NCI-H146 treated with DMSO at 0.1 percent for 48 hours (cell line): ENCODE measurements around the gene NINJ2.
"Not testable (repeated sequence)": the region's sequence is repeated elsewhere in the genome, so short reads cannot be mapped to it uniquely, and the experiment has no call there.

Experiments used
- DNase-seq: peaks from one replicate; lab custom pipeline; 2025; ENCODE audit not compliant: unreplicated experiment; lab: John Stamatoyannopoulos, UW

Gene NINJ2

DNA sequence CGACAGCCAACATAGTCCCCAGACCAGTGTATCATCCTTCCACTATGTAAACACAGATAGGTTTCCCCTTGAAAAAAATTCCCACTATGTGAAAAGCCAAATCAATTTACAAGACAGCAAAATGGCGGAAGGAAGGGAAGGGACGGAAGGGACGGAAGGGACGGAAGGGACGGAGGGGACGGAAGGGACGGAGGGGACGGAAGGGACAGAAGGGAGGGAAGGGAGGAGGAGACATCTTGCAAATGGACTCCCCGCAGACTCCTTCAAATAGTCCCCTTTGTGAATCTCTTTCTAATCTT is 75.3 kb downstream of the NINJ2 start:
- no peak for DNase-seq

DNA sequence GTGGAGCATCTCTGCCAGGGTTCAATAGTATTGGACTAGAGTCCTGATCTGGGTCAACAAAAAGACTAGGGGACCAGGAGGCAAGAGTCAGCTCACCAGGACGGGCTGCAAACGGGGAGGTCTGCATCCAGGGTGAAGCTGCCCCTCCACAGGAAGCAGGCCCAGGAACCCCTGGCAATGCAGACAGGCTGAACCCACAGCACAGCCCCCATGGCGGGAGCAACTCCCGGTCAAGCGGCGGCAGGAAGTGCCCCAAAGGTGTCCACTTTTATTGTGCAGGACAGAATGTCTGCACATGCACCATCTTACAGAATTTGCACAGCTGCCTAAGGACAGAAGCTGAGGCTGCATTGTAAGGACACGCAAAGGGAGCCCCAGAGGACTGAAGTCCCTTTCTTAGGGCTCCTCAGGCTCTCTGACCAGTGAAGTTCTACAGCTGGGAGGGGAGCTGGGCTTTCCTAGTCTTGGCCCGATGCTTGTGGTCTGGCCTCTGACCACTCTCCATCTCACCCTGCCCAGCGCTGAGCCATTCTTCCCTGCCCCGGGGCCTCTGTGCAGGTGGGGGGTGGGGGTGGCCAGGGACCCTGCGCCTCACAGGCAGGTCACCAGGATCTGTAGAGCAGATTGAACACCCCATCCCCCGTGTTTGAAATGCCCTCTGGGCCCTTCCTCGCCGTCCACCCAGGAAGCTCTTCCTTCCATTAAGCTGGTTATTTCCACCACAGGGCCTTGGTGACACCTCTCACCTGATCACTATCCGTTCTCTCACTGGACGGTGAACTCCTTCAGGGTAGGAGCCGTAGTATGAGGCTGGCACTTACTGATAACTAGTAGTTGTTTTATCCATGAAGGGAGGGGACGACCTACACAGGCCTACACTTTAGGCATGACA is 75.9 kb downstream of the NINJ2 start:
- DNase-seq = no peak

DNA sequence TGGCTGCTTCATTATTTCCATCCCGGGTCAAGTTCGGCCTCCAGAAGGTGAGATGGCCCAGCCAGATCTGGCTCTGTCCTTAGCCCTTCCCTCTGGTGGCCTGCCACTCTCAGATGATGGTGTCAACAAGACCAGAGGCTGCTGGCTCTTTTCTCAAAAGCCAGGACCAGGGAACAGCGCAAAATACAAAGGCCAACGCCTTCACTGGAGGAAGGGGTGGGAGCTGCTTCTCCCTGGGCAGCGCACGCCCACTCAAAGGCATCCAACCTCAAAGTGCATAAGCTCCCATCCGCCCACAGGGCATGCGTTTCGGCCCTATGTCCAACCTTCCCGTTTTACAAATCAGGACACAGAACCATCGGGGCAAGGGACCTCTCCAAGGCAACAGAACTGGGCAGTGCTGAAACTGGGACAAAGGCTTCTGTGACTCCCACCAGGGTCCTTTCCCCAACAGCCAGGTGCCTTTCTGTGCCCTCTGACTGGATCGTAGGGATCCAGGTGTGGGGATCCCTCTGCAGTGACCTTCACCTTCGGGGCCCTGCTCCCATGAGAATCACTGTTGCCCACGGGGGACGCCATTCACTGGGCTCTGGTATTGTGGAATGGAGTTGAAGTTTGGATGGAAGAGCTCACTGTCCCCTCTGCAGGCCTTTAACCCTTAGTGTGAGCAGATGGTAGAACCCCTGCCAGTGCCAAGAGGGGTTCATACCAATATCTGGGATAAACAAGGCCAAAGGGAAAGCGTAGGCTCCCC is 76.8 kb downstream of the NINJ2 start:
- DNase-seq = no peak

DNA sequence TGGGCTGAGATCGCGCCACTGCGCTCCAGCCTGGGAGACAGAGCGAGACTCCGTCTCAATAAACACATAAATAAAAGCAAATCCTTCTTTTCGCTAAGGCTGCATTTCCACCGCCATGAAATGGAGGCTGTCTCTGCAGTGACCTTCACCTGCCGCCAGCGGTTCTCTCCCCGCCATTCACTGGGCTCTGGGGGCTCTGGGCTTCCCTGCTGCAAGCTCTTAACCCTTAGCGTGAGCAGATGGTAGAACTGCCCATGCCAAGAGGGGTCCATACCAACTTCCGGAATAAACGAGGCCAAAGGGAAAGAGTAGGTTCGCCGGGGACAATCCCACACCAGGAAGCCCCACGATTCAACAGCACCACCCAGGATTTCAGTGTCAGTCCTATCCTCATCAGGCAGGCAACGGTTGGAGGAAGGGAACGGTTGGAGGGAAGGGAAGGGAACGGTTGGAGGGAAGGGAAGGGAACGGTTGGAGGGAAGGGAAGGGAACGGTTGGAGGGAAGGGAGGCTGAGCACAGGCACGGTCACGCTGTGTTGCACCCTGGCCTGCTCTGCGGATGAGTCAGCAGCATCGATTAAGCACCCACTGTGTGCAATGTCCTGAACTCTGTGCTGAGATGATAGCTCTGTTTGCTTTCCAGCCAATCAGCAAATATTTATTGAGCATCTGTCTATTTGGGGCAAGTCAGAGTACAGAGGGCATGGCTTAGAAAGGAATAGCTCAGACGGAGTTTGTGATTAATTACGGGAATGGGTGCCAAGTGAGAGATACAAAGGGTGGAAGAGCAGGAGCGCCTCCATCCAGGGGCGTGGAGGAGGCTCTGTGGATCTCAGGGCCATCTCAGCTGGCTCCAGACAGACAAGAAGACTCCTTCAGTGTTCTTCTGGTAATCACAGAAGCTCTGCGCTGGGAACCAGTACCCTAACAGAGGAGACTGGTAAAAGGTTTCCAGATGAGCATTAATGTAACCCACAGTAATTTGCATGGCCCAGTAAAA is 77.9 kb downstream of the NINJ2 start:
- DNase-seq = peak; percentile 61

DNA sequence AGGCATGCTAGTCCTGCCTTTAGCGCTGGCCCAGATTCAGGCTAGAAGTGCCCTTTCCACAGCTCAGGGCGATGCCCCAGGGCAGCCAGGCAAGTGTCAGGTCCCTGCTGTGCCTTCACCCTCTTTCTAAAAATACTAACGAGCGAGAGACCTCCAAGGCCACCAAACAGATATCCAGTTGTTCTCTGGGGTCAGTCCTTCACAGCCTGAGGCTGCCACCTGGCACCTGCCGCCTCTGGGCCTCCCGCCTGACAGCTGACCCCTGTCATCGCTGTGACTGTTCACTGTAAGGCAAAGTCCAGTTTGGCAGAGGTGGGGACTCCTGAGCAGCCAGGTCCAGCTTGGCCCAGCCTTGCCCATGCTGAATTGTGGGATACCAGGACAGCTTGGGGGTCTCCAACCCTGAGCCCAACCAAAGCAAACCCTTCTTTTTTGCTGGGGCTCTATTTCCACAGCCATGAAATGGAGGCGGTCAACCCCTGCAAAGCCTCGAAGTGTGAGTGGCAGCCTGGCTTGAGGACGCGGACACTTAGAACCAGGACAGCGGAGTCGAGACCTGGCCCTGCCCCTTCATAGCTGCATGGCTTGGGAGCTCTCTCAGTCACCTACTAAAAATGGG is 79.9 kb downstream of the NINJ2 start:
- peak; percentile 92 for DNase-seq

DNA sequence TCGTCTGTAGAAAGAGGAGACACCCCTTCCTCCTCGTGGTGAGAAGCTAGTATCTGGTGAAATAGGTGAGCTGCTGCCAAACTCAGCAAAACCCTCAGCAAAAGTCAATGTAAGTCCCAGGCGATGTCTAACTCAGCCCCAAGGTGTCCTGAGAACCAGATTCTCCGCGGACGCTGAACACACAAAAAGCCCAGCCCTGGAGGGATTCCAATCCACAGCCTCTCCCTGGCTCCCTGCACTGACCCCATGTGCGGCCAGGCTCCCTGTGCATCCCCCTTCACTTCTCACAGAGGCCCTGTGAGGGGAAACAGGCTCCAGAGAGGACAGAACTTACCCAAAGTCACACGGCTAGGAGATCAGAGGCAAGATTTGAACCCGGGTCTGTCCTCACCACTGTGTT is 81.5 kb downstream of the NINJ2 start:
- no peak for DNase-seq

DNA sequence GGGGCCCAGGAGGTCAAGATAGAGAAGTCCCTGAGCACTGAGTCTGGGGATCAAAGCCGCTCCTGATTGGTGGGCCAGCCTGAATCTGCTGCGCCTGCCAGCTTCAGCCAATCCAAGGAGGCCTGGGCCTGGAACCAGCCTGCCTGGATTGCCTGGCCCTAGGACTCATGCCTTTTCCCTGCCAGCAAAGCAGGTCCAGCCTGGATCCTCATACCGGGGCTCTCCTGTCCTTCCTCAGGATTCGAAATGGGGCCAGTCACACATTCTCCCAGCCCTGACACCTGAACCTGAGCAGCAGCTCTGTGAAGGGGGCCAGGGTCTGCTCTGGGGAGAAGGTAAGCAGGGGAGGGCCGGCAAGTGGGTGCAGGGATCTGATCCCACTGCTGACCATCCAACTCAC is 81.9 kb downstream of the NINJ2 start:
- DNase-seq = no peak

DNA sequence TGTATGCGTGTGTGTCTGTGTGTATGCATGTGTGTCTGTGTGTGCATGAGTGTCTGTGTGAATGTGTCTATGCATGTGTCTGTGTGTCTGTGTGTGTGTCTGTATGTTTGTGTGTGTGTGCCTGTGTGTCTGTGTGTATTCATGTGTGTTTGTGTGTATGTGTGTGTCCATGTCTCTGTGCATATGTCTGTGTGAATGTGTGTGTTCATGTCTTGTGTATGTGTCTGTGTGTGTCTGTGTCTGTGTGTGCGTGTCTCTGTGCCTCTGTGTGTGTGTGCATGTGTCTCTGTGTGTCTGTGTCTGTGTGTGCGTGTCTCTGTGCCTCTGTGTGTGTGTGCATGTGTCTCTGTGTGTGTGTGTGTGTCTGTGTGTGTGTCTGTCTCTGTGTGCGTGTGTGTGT is 82.4 kb downstream of the NINJ2 start:
- no peak for DNase-seq

DNA sequence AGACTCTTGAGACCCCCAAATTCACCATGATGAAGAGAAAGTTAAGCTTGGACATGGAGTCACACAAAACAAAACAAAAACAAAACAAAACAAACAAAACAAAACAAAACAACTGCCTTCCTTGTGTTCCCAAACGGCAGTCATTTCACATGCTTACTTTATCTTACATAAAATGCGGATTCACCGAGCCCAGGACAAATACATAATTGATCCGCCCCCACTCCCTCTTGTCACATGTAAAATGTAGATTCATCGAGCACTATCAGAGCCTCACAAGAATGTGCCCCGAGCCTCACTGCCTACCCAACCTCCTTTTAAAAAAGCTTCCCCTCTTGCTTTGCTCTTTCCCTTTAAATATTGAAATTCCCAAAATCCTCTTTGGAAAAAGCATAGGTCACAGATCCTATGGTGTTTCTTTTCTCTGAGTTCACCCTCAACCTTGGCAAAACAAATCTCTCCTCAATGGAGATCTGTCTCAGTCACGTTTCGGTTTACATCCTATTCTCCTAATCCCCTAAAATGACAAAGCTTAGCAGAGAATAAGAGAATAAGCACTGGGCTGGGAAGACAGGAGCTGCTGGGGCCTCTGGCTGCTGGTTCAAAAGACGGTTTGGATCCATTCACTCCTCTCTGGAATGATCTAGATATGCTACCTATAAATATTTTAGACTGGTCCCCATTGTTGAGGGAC is 83.7 kb downstream of the NINJ2 start:
- DNase-seq = no peak

DNA sequence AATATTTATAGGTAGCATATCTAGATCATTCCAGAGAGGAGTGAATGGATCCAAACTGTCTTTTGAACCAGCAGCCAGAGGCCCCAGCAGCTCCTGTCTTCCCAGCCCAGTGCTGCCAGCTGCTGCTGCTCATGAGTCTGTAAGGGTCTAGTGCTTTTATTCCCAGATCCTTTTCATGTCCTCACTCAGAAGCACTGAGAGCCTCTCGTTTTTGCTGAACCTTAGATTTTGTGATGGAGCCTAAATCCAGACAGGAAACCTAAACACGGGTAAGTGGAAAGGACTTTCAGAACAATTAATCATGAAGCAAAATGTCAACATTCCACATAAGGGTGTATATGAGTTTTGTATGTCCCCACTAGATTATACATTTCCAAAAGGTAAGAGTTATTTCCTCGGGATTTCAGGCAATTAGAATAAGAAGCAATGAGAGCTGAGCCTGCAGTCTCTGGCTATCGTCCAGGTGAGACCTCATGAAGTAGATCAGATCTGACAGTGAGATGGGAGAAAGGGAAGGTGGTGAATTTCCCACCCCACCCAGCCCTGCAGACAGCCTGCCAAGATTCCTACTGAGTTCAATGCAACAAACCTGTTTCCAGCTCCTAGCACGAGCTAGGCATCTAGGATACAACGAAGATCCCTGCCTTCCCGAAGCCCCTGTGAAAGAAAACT is 84.4 kb downstream of the NINJ2 start:
- no peak for DNase-seq

DNA sequence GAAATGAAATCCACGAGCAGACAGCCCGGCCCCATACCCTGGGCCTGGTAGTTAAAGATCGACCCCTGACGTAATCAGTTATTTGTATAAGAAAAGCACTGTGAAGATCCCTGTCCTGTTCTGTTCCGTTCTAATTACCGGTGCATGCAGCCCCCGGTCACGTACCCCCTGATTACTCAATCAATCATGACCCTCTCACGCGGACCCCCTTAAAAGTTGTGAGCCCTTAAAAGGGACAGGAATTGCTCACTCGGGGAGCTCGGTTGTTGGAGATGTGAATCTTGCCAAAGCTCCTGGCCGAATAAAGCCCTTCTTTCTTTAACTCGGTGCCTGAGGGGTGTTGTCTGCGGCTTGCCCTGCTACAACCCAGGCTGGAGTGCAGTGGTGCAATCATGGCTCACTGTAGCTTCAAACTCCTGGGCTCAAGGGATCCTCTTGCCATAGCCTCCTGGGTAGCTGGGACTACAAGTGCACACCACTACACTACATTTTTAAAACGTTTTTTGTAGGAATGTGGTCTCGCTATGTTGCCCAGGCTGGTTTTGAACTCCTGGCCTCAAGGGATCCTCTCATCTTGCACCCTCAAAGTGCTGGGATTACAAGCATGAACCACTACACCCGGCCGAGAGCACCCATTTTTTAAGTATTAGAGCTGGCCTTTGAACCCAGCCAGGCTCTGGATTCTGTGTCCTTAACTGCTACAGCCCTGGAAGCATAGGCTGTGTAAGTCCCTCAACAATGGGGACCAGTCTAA is 85.1 kb downstream of the NINJ2 start:
- not testable (repeated sequence) for DNase-seq

DNA sequence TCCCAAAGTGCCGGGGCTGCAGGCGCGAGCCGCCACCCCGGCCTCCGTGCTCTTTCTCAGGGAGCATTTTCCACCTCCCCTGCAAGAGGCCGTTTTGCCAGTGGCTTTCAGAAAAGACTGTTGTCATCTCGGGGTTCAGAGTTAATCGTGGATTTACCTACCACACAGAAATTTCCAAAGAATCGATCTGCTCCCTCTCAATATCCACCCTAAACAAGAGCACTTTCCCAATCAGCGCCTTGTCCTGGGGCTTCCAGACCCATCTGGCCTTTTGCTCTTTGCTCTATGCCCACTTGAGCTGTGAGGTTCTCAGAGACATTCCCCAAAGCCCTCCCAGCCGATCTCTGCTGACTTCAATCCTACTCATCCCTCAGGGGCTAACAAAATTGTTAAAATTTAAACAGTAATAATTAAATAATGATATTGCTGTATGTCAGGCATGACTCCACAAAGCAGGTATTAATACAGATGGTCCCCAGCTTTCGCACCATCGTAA is 86.6 kb downstream of the NINJ2 start:
- no peak for DNase-seq

DNA sequence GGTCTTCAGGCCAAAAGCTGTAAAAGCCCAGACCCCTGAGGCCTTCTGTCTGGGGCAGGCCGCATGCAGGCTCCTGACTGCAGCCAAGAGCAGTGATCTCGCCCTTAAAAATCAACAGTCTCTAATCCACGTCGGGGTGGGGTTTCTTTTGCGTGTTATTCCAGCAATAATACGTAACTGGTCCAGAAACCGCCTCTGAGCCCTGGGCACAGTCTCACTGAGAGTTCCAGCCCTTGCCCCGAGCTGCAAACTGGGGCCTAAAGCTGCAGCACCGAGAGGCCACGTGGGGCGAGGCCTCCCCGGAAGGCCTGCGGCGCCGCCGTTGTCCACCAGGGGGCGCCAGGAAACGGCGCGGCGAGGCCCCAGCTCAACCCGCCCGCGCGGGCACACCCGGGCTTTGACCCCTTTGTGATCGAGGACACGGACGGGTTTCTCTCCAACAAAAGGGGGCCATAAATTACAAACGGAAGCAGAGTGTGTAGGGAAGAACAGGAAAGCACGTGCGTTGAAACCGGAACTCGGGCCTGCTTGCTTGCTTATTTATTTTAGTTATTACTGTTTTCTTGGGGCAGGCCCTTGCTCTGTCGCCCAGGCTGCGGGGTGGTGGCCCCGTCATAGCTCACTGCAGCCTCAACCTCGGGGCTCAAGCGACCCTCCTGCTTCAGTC is 87.2 kb downstream of the NINJ2 start:
- peak; percentile 60 for DNase-seq

DNA sequence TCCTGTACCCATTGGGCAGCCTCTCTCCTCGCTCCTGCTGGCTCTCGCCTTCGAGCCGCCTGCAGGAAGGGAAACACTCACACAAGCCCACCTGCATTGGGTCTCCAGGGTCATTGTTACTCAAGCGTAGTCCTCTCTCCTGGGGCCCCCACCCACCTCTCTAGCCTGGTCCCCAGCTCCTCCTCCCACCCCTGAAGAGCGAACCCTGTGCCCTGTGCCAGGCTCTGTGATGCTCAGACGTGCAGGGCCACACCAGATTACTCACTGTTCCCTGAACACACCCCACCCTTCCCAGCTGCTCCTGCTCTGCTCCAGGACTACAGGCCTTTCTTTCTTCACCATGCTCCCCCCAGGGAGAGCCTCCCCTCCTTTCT is 88.1 kb downstream of the NINJ2 start:
- no peak for DNase-seq

DNA sequence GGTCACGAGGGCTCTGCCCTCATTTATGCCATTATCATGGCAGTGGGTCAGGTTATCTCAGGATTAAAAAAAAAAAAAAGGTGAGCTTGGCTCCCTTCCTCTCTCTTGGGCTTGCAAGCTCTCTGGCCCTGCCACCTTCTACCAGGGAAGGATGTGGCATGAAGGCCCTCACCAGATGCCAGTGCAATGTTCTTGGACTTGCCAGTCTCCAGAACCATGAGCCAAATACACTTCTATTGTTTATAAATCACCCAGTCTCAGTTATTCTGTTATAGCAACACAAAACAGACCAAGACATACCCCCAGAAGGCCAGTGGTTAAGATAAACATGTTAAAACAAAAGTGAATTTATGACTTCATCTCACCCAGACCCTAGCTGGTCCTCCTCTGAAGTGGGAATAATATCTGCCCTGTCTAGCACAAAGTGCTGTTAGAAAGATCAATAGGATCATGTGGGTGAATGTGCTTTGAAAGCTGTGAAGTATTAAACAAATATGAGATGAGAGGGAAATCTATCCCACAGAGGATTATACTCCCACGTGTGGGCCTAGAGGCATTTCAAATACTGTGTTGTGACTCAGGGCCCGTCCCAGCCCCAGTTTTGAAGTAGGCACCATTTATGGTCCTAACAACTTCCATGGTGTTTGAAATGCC is 88.6 kb downstream of the NINJ2 start:
- DNase-seq = no peak

DNA sequence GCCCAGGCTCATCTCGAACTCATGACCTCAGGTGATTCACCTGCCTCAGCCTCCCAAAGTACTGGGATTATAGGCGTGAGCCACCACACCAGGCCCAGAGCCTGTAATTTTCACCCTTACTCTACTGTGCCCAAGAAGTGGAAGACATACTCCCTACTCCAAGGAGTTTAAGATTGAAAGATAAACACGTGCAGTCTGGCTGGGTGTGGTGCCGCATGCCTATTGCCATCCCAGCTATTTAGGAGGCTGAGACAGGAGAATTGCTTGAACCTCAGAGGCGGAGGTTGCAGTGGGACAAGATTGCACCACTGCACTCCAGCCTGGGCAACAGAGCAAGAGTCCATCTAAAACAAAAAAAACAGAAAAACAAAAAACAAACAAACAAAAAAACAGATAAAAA is 90.0 kb downstream of the NINJ2 start:
- no peak for DNase-seq

DNA sequence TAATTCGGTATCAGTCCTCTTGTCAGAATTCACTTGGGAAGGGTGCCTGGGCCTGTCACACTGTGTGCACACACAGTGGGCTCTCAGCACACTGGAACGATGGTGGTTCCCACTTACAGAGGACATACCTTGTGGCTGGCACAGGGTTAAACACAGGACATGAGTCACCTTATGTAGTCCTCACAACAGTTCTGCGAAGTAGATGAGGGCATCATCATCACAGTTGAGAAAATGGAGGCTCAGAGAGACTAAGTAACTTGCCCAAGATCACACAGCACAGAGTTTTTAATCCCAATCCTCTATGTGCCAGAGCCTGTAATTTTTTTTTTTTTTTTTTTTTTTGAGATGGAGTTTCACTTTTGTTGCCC is 90.7 kb downstream of the NINJ2 start:
- no peak for DNase-seq
